ENCODE measurements around the gene DIAPH3.

- TF ChIP-seq ZNF274 (IDR thresholded peaks at IDR 0.05; ENCODE audit: low read length) = no peak
- no peak for TF ChIP-seq ZNF274 (tag by site-specific recombination; IDR thresholded peaks at IDR 0.05; ENCODE audit: borderline replicate concordance)
- TF ChIP-seq, protein P1, sequence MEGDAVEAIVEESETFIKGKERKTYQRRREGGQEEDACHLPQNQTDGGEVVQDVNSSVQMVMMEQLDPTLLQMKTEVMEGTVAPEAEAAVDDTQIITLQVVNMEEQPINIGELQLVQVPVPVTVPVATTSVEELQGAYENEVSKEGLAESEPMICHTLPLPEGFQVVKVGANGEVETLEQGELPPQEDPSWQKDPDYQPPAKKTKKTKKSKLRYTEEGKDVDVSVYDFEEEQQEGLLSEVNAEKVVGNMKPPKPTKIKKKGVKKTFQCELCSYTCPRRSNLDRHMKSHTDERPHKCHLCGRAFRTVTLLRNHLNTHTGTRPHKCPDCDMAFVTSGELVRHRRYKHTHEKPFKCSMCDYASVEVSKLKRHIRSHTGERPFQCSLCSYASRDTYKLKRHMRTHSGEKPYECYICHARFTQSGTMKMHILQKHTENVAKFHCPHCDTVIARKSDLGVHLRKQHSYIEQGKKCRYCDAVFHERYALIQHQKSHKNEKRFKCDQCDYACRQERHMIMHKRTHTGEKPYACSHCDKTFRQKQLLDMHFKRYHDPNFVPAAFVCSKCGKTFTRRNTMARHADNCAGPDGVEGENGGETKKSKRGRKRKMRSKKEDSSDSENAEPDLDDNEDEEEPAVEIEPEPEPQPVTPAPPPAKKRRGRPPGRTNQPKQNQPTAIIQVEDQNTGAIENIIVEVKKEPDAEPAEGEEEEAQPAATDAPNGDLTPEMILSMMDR (tag by site-specific recombination; IDR thresholded peaks at IDR 0.05) = no peak
- no peak for TF ChIP-seq ZNF394 (tag by site-specific recombination; IDR thresholded peaks at IDR 0.05; ENCODE audit: borderline replicate concordance)
- no peak for TF ChIP-seq ZBTB17 (tag by site-specific recombination; IDR thresholded peaks at IDR 0.05)
- no peak for TF ChIP-seq ZNF558 (tag by site-specific recombination; IDR thresholded peaks at IDR 0.05)
- TF ChIP-seq, protein P2, sequence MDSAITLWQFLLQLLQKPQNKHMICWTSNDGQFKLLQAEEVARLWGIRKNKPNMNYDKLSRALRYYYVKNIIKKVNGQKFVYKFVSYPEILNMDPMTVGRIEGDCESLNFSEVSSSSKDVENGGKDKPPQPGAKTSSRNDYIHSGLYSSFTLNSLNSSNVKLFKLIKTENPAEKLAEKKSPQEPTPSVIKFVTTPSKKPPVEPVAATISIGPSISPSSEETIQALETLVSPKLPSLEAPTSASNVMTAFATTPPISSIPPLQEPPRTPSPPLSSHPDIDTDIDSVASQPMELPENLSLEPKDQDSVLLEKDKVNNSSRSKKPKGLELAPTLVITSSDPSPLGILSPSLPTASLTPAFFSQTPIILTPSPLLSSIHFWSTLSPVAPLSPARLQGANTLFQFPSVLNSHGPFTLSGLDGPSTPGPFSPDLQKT (IDR thresholded peaks at IDR 0.05; ENCODE audit: borderline replicate concordance, low read depth, low read length) = no peak
- TF ChIP-seq ZNF707 (tag by site-specific recombination; IDR thresholded peaks at IDR 0.05) = no peak
- no peak for TF ChIP-seq ZNF624 (tag by site-specific recombination; IDR thresholded peaks at IDR 0.05)
- no peak for TF ChIP-seq ZNF184 (tag by site-specific recombination; IDR thresholded peaks at IDR 0.05)
These were observed 145.2 kb downstream of the DIAPH3 start for GRCh38 chr13:60018536-60018935.
